DMS114 treated with DMSO at 0.1 percent for 48 hours (cell line): ENCODE data around the gene AMIGO1.
"Not testable (repeated sequence)": the region's sequence is repeated elsewhere in the genome, so short reads cannot be mapped to it uniquely, and the experiment has no call there.

Experiments used
- DNase-seq: peaks from one replicate; lab custom pipeline; 2025; ENCODE audit not compliant: unreplicated experiment; lab: John Stamatoyannopoulos, UW

AMIGO1 gene

DNA sequence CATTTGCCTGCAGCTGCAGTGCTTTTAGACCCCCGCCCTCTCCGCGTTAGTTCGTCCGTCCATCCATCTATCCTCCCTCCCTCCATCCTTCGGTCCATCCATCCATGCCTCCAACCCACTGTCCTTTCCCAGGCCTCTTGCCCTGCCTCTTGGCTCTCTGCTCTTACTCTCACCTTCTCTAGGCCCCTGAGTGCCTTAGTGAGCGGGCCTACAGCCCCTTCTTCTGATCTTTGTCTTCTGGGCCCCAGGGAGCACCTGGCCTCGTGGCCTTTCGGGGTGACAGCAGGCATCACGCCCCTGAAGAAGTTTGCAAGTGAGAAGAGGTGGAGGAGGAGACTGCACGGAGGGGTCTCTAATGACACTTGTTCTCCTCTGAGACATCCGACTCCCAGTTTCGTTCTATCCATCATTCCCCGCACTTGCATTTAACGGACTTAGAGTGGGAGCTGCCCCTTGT, 25.0 kb downstream of the AMIGO1 start:
- no peak for DNase-seq

- DNase-seq: peak; percentile 87
Observed at GRCh38 chr1:109483672-109484518, 25.6 kb downstream of the AMIGO1 start, which contains the start of gene ATXN7L2. Gene ATXN7L2 (plus strand): TSS chr1:109483905. CDS start chr1:109483954, 49 bp downstream.

- DNase-seq: peak; percentile 78
Observed at GRCh38 chr1:109482791-109483671, 26.5 kb downstream of the AMIGO1 start.

DNA sequence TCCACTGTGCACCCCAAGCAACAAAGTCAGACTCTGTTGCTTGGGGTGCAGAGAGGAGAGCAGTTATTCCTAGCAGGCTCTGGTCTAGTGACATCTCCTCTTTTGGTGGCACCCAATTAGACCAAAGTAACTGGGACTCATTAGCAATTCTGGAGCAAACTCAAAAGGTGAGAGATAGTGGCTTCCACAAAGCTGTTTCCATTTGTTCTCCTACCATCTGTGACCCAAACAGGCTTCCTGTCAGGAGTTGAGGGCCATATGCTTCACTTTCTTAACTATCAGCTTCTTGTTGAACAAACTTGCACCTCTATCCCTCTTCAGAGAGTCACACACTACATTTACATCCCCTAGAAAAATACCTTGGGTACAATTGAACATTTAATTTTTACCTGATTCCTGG, 27.3 kb downstream of the AMIGO1 start:
- no peak for DNase-seq

GRCh38 chr1:109481646-109482045, 27.9 kb downstream of the AMIGO1 start:
- DNase-seq: no peak

DNA sequence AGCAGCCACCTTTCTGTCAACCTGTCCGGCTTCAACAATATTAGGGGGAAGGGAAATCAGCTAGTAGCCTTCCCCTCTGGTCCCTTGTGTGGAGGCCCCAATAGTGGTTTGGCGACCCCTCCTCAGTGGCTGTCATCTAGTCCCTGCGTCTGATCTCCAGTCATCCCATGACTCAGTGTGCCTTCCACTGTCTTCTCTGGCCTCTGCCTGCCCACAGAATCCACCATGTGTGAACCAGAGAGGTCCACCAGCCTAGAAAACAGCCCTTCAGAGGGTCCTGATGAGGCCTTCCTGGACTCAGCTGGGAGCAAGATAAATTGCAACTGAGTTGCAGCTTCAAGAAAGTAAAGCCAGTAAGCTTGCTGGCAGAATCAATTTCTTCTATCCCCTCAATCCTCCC, 29.6 kb downstream of the AMIGO1 start:
- no peak for DNase-seq

GRCh38 chr1:109479311-109479710, 30.2 kb downstream of the AMIGO1 start:
- no peak for DNase-seq

GRCh38 chr1:109478806-109479205, 30.7 kb downstream of the AMIGO1 start:
- no peak for DNase-seq

DNA sequence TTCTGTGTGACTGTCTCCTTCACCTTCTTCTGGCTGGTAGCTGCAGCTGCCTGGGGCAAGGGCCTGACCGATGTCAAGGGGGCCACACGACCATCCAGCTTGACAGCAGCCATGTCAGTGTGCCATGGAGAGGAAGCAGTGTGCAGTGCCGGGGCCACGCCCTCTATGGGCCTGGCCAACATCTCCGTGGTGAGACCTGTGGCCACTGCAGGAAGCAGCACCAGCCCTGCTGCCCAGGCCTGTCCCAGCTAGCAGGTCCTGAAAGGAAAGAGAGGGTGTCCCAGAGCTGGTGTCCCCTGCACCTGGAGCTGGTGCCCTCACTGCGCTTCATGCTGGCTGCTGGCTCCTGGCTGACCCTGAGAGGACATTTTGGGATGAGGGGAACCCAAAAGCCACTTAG, 31.7 kb downstream of the AMIGO1 start:
- no peak for DNase-seq

DNA sequence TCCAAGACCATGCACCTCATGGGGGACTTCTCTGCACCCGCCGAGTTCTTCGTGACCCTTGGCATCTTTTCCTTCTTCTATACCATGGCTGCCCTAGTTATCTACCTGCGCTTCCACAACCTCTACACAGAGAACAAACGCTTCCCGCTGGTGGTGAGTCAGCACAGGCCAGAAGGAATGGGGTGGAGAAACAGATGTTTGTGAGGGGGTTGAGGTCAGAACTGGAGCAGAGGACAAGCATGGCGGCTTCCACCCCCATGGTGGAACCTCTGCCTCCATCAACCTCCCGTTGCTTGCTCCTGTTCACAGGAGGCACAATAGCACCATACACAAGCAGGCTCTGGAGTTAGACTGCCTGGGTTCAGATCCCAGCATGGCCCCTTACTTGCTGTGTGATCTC, 32.7 kb downstream of the AMIGO1 start:
- no peak for DNase-seq

DNA sequence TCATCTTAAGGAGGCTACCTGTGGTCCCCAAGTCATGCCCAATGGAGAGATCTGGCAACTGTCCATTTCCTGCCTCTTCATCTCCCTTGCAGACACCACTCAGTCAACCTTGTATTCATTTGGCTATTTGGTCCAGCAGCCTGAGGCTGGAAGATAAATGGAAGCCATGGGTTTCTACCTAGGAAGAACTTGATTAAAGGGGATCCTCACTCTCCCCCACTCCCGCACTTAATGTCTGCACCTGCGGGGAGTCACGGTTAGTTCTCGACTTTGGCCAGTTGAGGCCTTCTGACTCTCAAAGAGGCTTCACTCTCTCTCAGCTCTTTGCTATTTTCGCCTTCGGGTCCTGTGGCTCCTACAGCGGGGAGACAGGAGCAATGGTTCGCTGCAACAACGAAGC, 34.3 kb downstream of the AMIGO1 start:
- no peak for DNase-seq

DNA sequence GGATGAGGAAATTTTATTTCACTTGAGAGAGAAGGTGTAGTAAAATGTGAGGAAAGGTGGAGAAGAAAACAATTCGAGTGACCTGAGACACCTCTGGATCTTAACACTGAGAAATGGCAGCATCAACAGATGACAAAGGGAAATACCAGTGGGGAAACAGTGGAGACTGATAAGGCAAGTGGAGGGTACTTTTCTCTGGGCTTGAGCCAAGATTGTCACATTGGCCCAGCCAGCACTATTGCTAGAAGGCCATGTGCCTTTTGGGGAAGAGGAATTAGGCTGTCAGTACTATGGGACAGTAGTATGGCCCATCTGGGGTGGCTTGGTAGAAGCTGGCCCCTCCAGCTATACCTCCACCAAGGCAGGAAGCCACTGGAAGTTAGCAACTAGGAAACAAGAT, 34.8 kb downstream of the AMIGO1 start:
- DNase-seq: no peak

- DNase-seq: not testable (repeated sequence)
Observed at GRCh38 chr1:109473284-109474057, 36.1 kb downstream of the AMIGO1 start.

DNA sequence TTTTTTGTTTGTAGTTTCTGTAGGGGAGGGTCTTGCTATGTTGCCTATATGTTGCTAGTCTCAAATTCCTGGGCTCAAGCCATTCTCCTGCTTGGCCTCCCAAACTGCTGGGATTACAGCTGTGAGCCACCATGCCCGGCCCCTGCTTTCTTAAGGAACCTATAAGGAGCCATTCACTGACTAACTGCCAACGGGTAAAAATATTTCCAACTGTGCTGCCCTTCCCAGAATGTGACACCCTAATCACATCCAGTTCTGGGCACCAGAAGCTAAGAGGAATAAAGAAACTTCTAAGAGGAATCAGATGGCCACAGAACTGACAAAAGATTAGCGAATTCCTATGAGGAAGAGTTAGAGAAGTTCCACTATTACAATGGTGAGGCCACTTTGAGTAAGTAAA, 36.7 kb downstream of the AMIGO1 start:
- no peak for DNase-seq

DNA sequence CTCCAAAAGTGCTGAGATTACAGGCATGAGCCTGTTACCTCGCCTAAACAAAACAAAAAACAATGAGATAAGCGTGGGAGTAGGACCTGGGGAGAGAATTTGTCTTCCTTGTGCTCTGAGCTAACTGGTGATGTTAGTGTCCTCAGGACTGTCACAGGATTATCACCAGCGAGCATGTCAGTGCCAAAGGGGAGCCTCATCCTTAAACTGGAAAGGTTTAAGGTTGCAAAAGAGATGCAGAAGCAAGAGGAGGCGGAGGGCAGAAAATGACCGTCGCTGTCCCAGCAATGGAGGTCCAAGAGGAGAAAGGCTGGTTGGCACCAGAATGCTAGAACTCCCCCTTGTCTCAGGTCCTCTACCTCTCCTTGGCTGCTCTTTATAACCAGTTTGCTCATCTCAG, 39.3 kb downstream of the AMIGO1 start:
- no peak for DNase-seq

- DNase-seq: no peak
Observed at GRCh38 chr1:109468903-109469302, 40.6 kb downstream of the AMIGO1 start.

DNA sequence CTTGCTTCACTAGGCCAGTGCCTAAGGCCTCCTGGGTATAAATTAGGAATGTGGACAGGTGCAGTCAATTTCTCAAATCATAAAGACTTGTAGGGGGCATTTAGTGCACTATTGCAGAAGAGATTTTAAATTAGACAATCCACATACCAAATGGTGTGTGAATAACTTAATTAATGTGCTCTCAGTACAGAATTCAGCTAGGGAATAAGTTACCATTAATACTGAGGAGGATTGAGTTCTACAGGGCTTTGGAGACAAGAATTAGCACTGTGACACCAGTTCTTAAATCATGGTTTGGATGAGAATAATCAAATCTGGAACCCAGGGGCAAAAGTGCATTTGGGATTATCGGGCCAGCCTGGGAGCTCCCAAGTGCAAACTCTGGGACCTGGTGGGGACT, 41.5 kb downstream of the AMIGO1 start:
- no peak for DNase-seq

DNA sequence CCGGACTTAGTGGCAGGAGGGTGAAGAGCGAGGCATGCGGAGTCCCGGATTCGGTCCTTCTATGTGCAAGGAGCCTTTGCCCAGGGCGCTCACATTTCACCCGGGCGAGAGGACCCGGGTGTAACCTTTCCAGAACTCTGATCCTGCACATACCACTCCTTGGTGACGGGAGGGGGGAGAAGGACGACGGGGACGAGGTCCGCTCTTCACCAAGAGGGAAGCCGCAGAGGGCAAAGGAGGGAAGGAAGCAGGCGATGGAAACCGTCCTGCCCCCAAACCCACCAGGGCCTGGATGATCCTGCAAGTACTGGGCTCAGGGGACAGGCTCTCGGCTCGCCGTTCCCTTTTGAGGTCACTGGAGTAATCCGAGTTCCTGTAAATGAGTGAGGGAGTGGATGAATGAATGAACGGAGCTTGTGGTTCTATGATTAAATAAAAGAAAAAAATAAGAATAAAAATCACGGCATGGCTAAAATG, 42.2 kb downstream of the AMIGO1 start:
- DNase-seq: no peak

- peak; percentile 53 for DNase-seq
Observed at GRCh38 chr1:109466452-109467300, 42.9 kb downstream of the AMIGO1 start, which contains the start of gene SYPL2. Gene SYPL2 (plus strand): TSS chr1:109466546. CDS start chr1:109466844, 298 bp downstream.

GRCh38 chr1:109466125-109466451, 43.4 kb downstream of the AMIGO1 start:
- no peak for DNase-seq
